Memory B cell (primary cell): ENCODE data around the gene SUN1.
A peak's percentile ranks its signal among the peaks of the same experiment; 100 is the strongest.

Experiments
- ATAC-seq: fragments of 150-1000 bp; cut with Tn5 transposase; 2 replicates; pipeline ENCODE4 v1.10.0; 2021; ENCODE audit warnings: low read depth, mild to moderate bottlenecking, moderate library complexity
- DNase-seq, 2 donors: peaks; one replicate each; pipeline ENCODE4 v3.0.0; 2022; ENCODE audit warnings: low spot score in 2 of 2
- H3K27ac Mint-ChIP-seq: one replicate; pipeline ENCODE4 v1.8.0; 2022; ENCODE audit warnings: mild to moderate bottlenecking, moderate library complexity, mixed read lengths
- H3K27me3 Mint-ChIP-seq: one replicate; pipeline ENCODE4 v1.8.0; 2022; ENCODE audit warnings: mixed read lengths
- H3K36me3 Mint-ChIP-seq: one replicate; pipeline ENCODE4 v1.8.0; 2022; ENCODE audit warnings: mild to moderate bottlenecking, mixed read lengths
- H3K4me1 Mint-ChIP-seq: one replicate; pipeline ENCODE4 v1.8.0; 2022; ENCODE audit warnings: mixed read lengths
- H3K4me3 Mint-ChIP-seq: one replicate; pipeline ENCODE4 v1.8.0; 2022; ENCODE audit warnings: mild to moderate bottlenecking, moderate library complexity, mixed read lengths
- H3K9me3 Mint-ChIP-seq: one replicate; pipeline ENCODE4 v1.8.0; 2022; ENCODE audit warnings: mixed read lengths

Gene SUN1

DNA sequence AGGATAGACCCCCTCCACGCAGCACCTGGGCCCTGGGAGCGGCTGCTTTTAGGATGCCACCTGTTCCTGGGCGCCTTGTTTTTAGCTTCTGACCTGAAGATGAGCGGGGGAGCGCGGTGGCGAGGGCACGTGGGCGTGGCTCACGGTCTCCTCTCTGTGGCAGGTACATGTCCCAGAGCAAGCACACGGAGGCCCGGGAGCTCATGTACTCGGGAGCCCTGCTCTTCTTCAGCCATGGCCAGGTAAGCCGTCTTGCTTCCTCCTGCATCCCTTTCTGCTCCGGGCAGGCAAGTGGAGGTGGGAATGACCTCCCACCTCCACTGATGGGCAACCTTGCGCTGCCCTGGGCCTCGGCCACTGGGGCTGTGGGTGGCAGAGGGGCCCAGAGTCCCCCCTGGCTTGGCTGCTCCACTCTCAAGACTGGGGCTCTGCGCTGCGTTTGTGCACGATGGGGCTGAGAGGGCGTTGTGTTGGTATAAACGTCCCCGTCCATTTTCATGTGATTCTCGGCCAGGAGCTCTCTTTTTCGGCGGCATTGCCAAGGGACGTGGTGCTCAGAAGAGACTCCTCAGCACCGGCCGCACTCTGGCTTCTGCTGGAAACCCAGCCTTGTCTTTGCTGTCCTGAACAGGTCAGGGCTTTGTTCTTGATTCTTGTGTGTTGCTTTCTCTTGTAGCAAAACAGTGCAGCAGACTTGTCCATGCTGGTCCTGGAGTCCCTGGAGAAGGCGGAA is 53.8 kb downstream of the SUN1 start:
- H3K27me3 Mint-ChIP-seq, result no peaks in the 10 kb centered on the region
- peaks cover 3% of the 10 kb centered on the region for H3K4me1 Mint-ChIP-seq
- peaks cover 9% of the 10 kb centered on the region for H3K36me3 Mint-ChIP-seq
- H3K9me3 Mint-ChIP-seq, result no peaks in the 10 kb centered on the region
- no peak overlapping the region for H3K4me3 Mint-ChIP-seq
- H3K27ac Mint-ChIP-seq, result no peak overlapping the region
- ATAC-seq (no peak), DNase-seq (no peak)

DNA sequence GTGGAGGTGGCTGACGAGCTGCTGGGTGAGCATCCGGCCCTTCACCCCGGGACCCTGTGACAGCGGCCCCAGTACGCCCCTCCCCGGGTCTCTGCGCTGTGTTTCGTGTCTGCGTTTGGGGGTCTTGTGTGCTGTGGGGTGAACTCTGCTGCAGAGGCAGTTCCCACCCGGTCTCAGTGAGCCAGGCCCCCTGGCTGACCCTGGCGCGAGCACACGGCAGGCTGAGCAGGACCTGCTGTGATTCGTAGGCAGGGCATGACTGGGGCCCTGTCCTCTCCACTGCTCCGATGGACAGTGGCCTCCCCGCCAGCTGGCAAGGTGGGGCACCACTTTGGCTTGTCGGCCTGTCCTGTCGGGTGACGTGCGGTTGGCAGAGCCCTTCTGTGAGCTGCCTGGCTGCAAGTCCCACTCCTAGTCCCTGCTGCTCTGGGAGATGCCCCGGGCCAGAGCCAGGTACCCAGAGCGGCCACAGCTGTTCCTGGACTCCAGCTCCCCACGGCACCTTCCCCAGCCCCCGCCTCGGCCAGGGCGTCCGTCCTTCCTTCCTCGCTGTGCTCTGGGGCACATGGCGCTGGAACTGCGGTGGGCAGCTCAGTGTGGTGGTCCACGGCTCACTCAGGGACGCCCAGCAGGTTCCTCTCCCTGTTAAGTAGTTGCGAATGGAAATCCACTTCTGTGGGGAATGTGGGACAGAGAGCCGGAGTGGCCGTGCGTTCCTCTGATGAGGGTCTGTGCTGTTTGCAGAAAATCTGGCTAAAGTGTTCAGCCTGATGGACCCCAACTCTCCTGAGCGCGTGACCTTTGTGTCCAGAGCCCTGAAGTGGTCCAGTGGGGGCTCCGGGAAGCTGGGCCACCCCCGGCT is 54.6 kb downstream of the SUN1 start:
- Mint-ChIP-seq H3K27ac (no peak overlapping the region), H3K4me3 (no peak overlapping the region), H3K9me3 (no peaks in the 10 kb centered on the region), H3K27me3 (no peaks in the 10 kb centered on the region), H3K4me1 (peaks cover 3% of the 10 kb centered on the region), H3K36me3 (peaks cover 9% of the 10 kb centered on the region)
- DNase-seq, result no peak
- no peak for ATAC-seq

DNA sequence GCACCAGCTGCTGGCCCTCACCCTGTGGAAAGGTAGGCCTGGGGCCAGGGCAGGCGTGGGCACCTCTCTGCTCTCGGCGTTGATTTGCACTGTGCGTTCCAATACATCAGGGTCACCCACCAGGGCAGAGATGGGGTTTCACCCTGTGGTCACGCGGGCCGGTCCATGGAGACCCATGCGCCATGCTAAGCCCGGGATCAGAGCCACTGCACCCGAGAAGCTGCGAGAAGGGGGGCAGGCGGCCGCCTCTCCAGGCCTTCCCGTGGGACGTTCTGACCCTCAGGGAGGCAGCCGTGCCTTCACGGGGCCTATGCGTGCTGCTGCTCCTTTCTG is 55.2 kb downstream of the SUN1 start:
- peaks cover 10% of the 10 kb centered on the region for H3K36me3 Mint-ChIP-seq
- no peak overlapping the region for H3K4me3 Mint-ChIP-seq
- no peak for DNase-seq
- H3K27ac Mint-ChIP-seq, result no peak overlapping the region
- no peaks in the 10 kb centered on the region for H3K27me3 Mint-ChIP-seq
- no peak for ATAC-seq
- peaks cover 5% of the 10 kb centered on the region for H3K4me1 Mint-ChIP-seq
- H3K9me3 Mint-ChIP-seq, result no peaks in the 10 kb centered on the region

DNA sequence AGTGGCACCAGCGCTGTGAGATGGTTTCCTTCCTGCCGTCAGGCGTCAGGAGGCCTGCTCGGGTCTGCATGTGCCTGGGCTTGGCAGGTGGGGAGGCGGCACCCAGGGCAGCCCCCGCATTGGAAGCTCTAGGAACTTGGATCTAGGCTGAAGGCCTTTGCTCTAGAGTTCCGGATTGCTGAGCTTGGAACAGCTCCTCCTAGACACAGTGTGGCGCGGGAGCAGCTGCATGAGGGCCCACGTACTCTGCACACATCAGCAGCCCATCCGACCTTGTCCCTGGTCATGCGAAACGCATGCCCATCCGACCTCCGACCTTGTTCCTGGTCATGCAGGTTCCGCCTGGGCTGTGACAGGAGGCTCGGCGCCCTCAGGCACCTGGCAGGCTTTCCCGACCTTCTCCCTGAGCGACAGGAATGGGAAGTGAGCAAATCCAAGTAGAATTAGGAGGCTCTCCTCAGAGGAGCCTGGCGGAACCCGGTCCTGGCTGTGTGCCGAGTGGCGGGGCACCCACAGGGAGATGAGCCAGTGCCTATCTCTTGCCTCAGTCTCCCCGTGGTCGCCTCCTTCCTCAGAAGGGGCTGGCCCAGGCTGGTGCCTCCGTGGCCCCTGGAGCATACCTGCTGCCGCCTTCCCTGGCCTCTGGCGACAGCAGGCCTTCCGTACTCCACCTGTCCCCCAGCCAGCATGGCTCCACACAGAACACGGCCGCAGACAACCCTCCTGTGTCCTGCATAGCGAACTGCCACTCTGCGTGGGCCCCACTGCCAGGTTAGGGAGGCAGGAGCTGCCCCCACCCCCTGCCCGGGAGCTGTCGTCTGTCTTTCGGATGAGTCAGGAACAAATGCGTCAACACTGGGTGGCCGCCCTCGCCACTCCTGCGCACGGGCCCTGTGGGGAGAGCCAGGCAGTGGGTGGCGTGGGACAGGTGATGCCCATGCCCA is 56.1 kb downstream of the SUN1 start:
- Mint-ChIP-seq H3K4me3 (no peak overlapping the region), H3K36me3 (peaks cover 19% of the 10 kb centered on the region), H3K27ac (no peak overlapping the region)

DNA sequence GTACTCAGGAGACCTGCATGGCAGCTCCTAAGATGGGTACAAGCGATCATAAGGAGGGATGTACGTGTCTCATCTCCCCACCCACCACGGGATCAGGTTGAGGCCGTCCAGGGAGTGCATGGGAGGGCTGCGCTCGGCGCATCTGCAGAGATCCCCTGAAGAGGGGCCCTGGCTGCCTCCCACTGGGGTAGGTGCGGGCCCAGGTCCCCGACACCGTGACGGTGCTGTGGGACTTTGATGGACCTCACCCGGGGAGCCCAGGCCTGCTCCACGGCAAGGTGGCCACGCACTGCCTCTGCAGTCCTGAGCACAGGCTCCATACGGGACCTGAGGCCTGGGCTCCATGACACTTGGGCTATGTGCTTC is 56.7 kb downstream of the SUN1 start:
- DNase-seq (no peak), ATAC-seq (no peak)
- Mint-ChIP-seq H3K36me3 (peaks cover 20% of the 10 kb centered on the region), H3K9me3 (no peaks in the 10 kb centered on the region), H3K27me3 (no peaks in the 10 kb centered on the region), H3K4me1 (peaks cover 8% of the 10 kb centered on the region), H3K4me3 (no peak overlapping the region), H3K27ac (no peak overlapping the region)

More for the DNA sequence above, 56.1 kb downstream of the SUN1 start:
- H3K4me1 Mint-ChIP-seq, result peaks cover 8% of the 10 kb centered on the region
- H3K9me3 Mint-ChIP-seq, result no peaks in the 10 kb centered on the region
- no peaks in the 10 kb centered on the region for H3K27me3 Mint-ChIP-seq
- ATAC-seq (no peak), DNase-seq (no peak)

DNA sequence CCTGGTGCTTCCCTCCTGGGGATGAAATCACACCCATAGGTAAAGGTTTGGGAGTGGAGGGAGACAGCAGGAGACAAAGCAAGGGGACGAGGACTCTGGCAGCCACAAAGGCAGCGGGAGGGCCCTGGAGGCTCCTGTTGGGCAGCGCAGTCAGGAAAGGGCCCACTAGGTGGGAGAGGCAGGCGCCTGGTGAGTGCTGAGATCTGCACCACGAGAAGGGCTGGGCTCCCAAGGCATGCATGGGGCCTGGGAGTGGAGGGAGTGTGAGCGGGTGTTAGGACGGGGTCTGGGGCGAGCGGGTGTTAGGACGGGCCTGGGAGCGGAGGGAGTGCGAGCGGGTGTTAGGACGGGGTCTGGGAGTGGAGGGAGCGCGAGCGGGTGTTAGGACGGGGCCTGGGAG is 57.1 kb downstream of the SUN1 start:
- no peaks in the 10 kb centered on the region for H3K27me3 Mint-ChIP-seq
- DNase-seq (no peak), ATAC-seq (no peak)
- peaks cover 8% of the 10 kb centered on the region for H3K4me1 Mint-ChIP-seq
- H3K36me3 Mint-ChIP-seq, result peaks cover 21% of the 10 kb centered on the region
- H3K27ac Mint-ChIP-seq, result no peak overlapping the region
- H3K9me3 Mint-ChIP-seq, result no peaks in the 10 kb centered on the region
- H3K4me3 Mint-ChIP-seq, result no peak overlapping the region

DNA sequence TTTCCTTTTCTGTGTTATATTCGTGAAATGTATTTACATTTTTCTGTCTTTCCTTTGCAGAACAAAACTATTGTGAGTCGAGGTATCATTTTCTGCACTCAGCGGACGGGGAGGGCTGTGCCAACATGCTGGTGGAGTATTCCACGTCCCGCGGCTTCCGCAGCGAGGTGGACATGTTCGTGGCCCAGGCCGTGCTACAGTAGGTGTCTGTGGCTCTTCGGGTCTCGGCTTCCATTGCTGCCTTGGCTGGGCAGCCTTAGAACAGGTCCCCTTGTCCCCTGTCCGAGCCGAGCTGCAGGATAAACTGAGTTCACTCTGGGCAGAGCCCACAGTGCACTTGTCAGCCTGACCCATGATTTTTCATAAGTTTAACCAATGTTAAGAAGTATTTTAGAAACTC is 58.6 kb downstream of the SUN1 start:
- H3K4me3 Mint-ChIP-seq, result no peak overlapping the region
- H3K27me3 Mint-ChIP-seq, result no peaks in the 10 kb centered on the region
- H3K9me3 Mint-ChIP-seq, result no peaks in the 10 kb centered on the region
- no peak for ATAC-seq
- peaks cover 25% of the 10 kb centered on the region for H3K36me3 Mint-ChIP-seq
- H3K4me1 Mint-ChIP-seq, result peaks cover 8% of the 10 kb centered on the region
- no peak overlapping the region for H3K27ac Mint-ChIP-seq
- no peak for DNase-seq

DNA sequence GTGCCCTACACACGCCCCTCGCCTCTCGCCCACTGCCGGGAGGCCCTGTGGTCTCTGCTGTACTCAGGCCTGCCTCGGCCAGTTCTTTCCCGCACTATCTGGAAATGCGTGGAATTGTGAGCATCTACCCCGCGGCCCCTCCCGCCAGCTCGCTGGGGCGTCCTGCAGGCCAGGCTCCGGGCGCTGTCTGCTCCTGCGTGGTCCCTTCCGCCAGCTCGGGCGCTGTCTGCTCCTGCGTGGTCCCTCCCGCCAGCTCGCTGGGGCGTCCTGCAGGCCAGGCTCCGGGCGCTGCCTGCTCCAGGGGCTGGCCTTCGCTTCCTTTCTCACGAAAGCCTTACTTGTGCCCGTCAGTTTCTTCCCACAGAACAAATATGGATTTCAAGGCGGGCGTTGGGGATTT is 59.0 kb downstream of the SUN1 start:
- ATAC-seq (no peak), DNase-seq (no peak)
- Mint-ChIP-seq H3K27ac (no peak overlapping the region), H3K27me3 (no peaks in the 10 kb centered on the region), H3K36me3 (peaks cover 29% of the 10 kb centered on the region), H3K9me3 (no peaks in the 10 kb centered on the region), H3K4me1 (peaks cover 8% of the 10 kb centered on the region), H3K4me3 (no peak overlapping the region)

DNA sequence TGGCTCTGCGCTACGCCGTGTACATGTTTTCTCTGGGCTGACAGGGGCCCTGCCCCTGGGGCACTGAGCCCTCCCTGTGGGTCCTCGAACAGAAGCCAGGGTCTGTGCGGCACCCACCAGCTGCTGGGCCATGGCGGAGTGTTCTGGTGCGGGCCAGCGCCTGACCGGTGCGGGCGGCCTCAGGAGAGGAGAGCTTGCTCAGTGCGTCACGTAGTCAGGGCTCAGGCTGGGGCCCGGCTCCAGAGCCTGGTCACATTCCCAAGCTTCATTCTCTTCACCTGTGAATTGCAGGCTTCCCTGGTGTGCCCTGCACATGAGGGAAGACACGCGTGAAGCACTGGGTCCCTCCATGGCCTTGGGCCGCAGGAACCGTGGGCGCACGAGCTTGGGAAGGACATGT is 59.5 kb downstream of the SUN1 start:
- H3K9me3 Mint-ChIP-seq, result no peaks in the 10 kb centered on the region
- no peak for DNase-seq
- H3K27ac Mint-ChIP-seq, result no peak overlapping the region
- H3K4me1 Mint-ChIP-seq, result peaks cover 8% of the 10 kb centered on the region
- no peak overlapping the region for H3K4me3 Mint-ChIP-seq
- H3K27me3 Mint-ChIP-seq, result no peaks in the 10 kb centered on the region
- no peak for ATAC-seq
- peaks cover 30% of the 10 kb centered on the region for H3K36me3 Mint-ChIP-seq

DNA sequence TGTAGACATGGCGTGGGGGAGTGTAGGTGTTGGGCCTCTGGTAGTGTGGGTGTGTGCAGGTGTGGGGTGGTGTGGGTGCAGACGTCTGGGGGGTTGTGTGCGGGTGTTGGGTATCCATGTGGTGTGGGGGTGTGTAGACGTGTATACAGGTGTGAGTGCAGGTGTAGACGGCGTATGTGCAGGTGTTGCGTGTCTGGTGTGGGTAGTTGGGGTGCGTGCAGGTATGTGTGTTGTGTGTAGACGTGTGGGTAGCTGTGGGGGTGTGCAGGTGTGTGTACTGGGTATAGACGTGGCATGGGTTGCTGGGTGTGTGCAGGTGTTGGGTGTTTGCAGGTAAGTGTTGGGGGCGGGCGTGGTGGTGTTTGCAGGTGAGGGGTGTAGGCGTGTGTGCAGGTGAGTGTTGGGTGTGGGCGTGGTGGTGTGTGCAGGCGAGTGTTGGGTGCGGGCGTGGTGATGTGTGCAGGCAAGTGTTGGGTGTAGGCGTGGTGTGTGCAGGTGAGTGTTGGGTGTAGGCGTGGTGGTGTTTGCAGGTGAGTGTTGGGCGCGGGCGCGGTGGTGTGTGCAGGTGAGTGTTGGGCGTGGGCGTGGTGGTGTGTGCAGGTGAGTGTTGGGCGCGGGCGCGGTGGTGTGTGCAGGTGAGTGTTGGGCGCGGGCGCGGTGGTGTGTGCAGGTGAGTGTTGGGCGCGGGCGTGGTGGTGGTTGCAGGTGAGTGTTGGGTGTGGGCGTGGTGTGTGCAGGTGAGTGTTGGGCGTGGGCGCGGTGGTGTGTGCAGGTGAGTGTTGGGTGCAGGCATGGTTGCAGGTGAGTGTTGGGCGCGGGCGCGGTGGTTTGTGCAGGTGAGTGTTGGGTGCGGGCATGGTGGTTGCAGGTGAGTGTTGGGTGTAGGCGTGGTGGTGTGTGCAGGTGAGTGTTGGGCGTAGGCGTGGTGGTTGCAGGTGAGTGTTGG is 60.6 kb downstream of the SUN1 start:
- DNase-seq (no peak), ATAC-seq (no peak)
- Mint-ChIP-seq H3K4me3 (no peak overlapping the region), H3K4me1 (peaks cover 8% of the 10 kb centered on the region), H3K9me3 (no peaks in the 10 kb centered on the region), H3K27me3 (no peaks in the 10 kb centered on the region), H3K27ac (peak overlapping the region; percentile 9), H3K36me3 (peaks cover 28% of the 10 kb centered on the region)

DNA sequence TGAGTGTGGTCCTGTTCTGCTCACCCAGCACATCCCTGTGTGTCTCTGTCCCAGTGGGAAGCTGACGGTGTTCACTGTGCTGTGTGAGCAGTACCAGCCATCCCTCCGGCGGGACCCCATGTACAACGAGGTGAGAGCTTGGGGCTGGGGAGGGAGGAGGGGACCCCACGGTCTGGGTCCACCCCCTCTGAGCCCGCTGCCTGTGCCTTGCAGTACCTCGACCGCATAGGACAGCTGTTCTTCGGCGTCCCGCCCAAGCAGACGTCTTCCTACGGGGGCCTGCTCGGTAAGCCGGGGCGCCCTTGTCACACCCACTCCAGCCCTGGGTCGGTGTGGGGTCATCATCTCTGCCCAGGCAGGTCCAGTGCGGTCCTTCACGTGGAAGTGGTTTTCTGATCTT is 61.4 kb downstream of the SUN1 start:
- H3K4me1 Mint-ChIP-seq, result peaks cover 8% of the 10 kb centered on the region
- no peak for ATAC-seq
- H3K27me3 Mint-ChIP-seq, result no peaks in the 10 kb centered on the region
- H3K4me3 Mint-ChIP-seq, result no peak overlapping the region
- no peak overlapping the region for H3K27ac Mint-ChIP-seq
- H3K9me3 Mint-ChIP-seq, result no peaks in the 10 kb centered on the region
- peaks cover 28% of the 10 kb centered on the region for H3K36me3 Mint-ChIP-seq
- no peak for DNase-seq

DNA sequence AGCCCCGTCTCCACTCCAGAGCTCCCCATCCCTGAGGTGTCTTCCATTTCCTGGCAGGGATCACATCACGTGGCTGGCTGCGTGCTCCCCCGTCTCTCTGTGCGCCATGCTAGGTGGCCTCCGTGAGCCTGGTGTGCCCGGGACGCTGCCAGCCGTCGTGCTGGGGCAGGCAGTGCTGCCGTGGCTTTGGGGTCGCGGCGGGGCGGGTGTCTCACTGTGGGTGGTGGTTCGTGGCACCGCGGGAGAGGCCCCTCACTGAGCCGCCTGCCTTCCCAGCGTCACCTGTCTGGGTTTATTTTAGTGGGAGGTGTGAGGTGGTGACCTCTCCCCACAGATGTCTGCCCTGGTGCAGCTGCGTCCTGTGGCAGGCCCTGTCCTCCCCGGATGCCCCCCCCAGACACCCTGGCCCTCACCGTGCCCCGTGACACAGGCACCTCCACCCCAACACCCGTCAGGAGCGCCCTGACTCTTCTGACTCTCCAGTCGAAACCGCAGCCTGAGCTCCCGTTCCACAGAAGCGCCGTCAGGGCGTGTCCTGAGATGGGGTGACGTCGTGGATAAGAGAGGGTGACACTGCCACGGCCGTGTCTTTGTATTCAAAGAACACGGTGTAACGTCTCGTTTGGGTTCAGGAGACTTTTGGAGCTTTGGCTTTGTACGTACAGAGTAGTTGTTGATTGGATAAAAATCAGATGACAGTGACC is 62.0 kb downstream of the SUN1 start:
- ATAC-seq, result no peak
- Mint-ChIP-seq H3K4me1 (peaks cover 8% of the 10 kb centered on the region), H3K36me3 (peaks cover 25% of the 10 kb centered on the region)

More for the DNA sequence above, 62.0 kb downstream of the SUN1 start:
- Mint-ChIP-seq H3K27me3 (no peaks in the 10 kb centered on the region), H3K4me3 (no peak overlapping the region), H3K27ac (no peak overlapping the region), H3K9me3 (no peaks in the 10 kb centered on the region)
- DNase-seq, result no peak
